ENCODE results near the gene TEX19.

TEX19 gene

GRCh38 chr17:82390015-82390859 lies 31.2 kb downstream of the TEX19 start:
- no peak for DNase-seq
- no peak for TF ChIP-seq CTCF (IDR thresholded peaks at IDR 0.05; ENCODE audit: low read depth, low read length, missing control alignments)
- Histone ChIP-seq H3K27ac (no peak overlapping the region), H3K27me3 (replicated peaks) (peaks cover 13% of the 10 kb centered on the region), H3K4me3 (ENCODE audit: low read depth, low read length) (no peak overlapping the region), H3K36me3 (replicated peaks) (no peaks in the 10 kb centered on the region)
- in situ Hi-C loops (cut with HindIII; ENCODE audit: low pct_ligation_motif_present, low sequenced_read_pairs), result no loop called here

- in situ Hi-C loops (cut with HindIII; ENCODE audit: low pct_ligation_motif_present, low sequenced_read_pairs), result no loop called here
- Histone ChIP-seq H3K36me3 (replicated peaks) (no peaks in the 10 kb centered on the region), H3K4me3 (ENCODE audit: low read depth, low read length) (no peak overlapping the region), H3K27me3 (replicated peaks) (peaks cover 9% of the 10 kb centered on the region), H3K27ac (no peak overlapping the region)
- TF ChIP-seq CTCF (IDR thresholded peaks at IDR 0.05; ENCODE audit: low read depth, low read length, missing control alignments), result no peak
- DNase-seq, result no peak
Measured at GRCh38 chr17:82390860-82391435, 31.9 kb downstream of the TEX19 start.

GRCh38 chr17:82391496-82392066 lies 32.5 kb downstream of the TEX19 start:
- H3K4me3 ChIP-seq (ENCODE audit: low read depth, low read length), result no peak overlapping the region
- in situ Hi-C loops (cut with HindIII; ENCODE audit: low pct_ligation_motif_present, low sequenced_read_pairs), result no loop called here
- DNase-seq, result no peak
- no peaks in the 10 kb centered on the region for H3K36me3 ChIP-seq (replicated peaks)
- TF ChIP-seq CTCF (IDR thresholded peaks at IDR 0.05; ENCODE audit: low read depth, low read length, missing control alignments), result no peak
- peaks cover 6% of the 10 kb centered on the region for H3K27me3 ChIP-seq (replicated peaks)
- H3K27ac ChIP-seq, result no peak overlapping the region

- no peak for TF ChIP-seq CTCF (IDR thresholded peaks at IDR 0.05; ENCODE audit: low read depth, low read length, missing control alignments)
- Histone ChIP-seq H3K4me3 (ENCODE audit: low read depth, low read length) (no peak overlapping the region), H3K36me3 (replicated peaks) (no peaks in the 10 kb centered on the region), H3K27ac (no peak overlapping the region), H3K27me3 (replicated peaks) (no peaks in the 10 kb centered on the region)
- no peak for DNase-seq
- in situ Hi-C loops (cut with HindIII; ENCODE audit: low pct_ligation_motif_present, low sequenced_read_pairs), result no loop called here
Measured at GRCh38 chr17:82392209-82392920, 33.3 kb downstream of the TEX19 start.

- no peak overlapping the region for H3K27ac ChIP-seq
- no peak for TF ChIP-seq CTCF (IDR thresholded peaks at IDR 0.05; ENCODE audit: low read depth, low read length, missing control alignments)
- no peak for DNase-seq
- no peak overlapping the region for H3K4me3 ChIP-seq (ENCODE audit: low read depth, low read length)
- no peaks in the 10 kb centered on the region for H3K27me3 ChIP-seq (replicated peaks)
- no peaks in the 10 kb centered on the region for H3K36me3 ChIP-seq (replicated peaks)
- in situ Hi-C loops (cut with HindIII; ENCODE audit: low pct_ligation_motif_present, low sequenced_read_pairs), result no loop called here
Measured at GRCh38 chr17:82392941-82393340, 33.9 kb downstream of the TEX19 start.

All from brain microvascular endothelial cell (primary cell).